Neural progenitor cell (in vitro differentiated cells): ENCODE results near the gene ADSS1.

ENCODE experiments used
- EZH2 ChIP-seq: fragments of 200-600 bp; sonication (generic); IDR thresholded peaks from 2 replicates; pipeline ENCODE4 v1.6.1; 2017; ENCODE audit warnings: antibody characterized with exemption, mild to moderate bottlenecking, moderate library complexity
- EZH2phosphoT487 ChIP-seq: fragments of 200-600 bp; sonication (generic); IDR thresholded peaks from 2 replicates; pipeline ENCODE4 v1.6.1; 2017; ENCODE audit warnings: antibody characterized with exemption
- TF ChIP-seq, protein P1 (sequence below): fragments of 200-600 bp; sonication (generic); IDR thresholded peaks from 2 replicates; pipeline ENCODE4 v1.5.1; 2017; ENCODE audit warnings: antibody characterized with exemption, mild to moderate bottlenecking

- TF ChIP-seq, protein P1, sequence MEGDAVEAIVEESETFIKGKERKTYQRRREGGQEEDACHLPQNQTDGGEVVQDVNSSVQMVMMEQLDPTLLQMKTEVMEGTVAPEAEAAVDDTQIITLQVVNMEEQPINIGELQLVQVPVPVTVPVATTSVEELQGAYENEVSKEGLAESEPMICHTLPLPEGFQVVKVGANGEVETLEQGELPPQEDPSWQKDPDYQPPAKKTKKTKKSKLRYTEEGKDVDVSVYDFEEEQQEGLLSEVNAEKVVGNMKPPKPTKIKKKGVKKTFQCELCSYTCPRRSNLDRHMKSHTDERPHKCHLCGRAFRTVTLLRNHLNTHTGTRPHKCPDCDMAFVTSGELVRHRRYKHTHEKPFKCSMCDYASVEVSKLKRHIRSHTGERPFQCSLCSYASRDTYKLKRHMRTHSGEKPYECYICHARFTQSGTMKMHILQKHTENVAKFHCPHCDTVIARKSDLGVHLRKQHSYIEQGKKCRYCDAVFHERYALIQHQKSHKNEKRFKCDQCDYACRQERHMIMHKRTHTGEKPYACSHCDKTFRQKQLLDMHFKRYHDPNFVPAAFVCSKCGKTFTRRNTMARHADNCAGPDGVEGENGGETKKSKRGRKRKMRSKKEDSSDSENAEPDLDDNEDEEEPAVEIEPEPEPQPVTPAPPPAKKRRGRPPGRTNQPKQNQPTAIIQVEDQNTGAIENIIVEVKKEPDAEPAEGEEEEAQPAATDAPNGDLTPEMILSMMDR = no peak
- TF ChIP-seq EZH2 = no peak
- no peak for TF ChIP-seq EZH2phosphoT487
Measured at GRCh38 chr14:104721505-104722431, 2.3 kb upstream of the ADSS1 start.
